Spleen (tissue), 11 donors: ENCODE measurements around the gene ZBTB17. TPM values are rescaled to one million over a fixed set of nuclear protein-coding genes. Genes with fewer than 3 reads are reported as not detected.

Source experiments
- DNase-seq: peaks from one replicate; pipeline ENCODE4 v3.0.0-alpha.2; 2020
- H3K27ac ChIP-seq, 8 donors: fragments of 200-600 bp; sonication (generic) in 7 of 8; 1 replicate in 4 of 8; 2 replicates in 4 of 8; pipeline versions ENCODE4 v1.5.0 to v1.8.0; 2016 to 2021; ENCODE audit warnings: inconsistent platforms in 4 of 8, mild to moderate bottlenecking in 4 of 8, moderate library complexity in 1 of 8
- H3K27me3 ChIP-seq, 7 donors: fragments of 200-600 bp; sonication (generic) in 6 of 7; replicated peaks in 1 of 7; 1 replicate in 4 of 7; 2 replicates in 3 of 7; pipeline versions ENCODE4 v1.5.0 to v1.8.0; 2016 to 2021; ENCODE audit warnings: inconsistent platforms in 3 of 7, mild to moderate bottlenecking in 1 of 7
- H3K36me3 ChIP-seq, 6 donors: fragments of 200-600 bp; sonication (generic) in 5 of 6; 1 replicate in 4 of 6; 2 replicates in 2 of 6; pipeline versions ENCODE4 v1.5.0 to v1.8.0; 2016 to 2021; ENCODE audit warnings: inconsistent platforms in 2 of 6
- H3K4me1 ChIP-seq, 6 donors: fragments of 200-600 bp; sonication (generic) in 5 of 6; 1 replicate in 3 of 6; 2 replicates in 3 of 6; pipeline versions ENCODE4 v1.5.0 to v1.8.0; 2016 to 2021; ENCODE audit warnings: inconsistent platforms in 3 of 6
- H3K4me3 ChIP-seq, 8 donors: fragments of 200-600 bp; sonication (generic) in 7 of 8; 1 replicate in 4 of 8; 2 replicates in 4 of 8; pipeline versions ENCODE4 v1.5.0 to v1.8.0; 2016 to 2021; ENCODE audit warnings: inconsistent platforms in 4 of 8, mild to moderate bottlenecking in 4 of 8, moderate library complexity in 2 of 8
- H3K9me3 ChIP-seq, 8 donors: fragments of 200-600 bp; sonication (generic) in 7 of 8; 1 replicate in 4 of 8; 2 replicates in 4 of 8; pipeline versions ENCODE4 v1.5.0 to v1.8.0; 2016 to 2021; ENCODE audit warnings: inconsistent platforms in 4 of 8
- POLR2A ChIP-seq, 3 donors: fragments of 450-650 bp; IDR thresholded peaks; one replicate each; pipeline ENCODE4 v1.5.1; 2017; ENCODE audit warnings: antibody characterized with exemption in 3 of 3, mild to moderate bottlenecking in 1 of 3
- POLR2AphosphoS5 ChIP-seq, 3 donors: sonication (generic); formaldehyde crosslinking; IDR thresholded peaks; one replicate each; pipeline ENCODE4 v1.5.1; 2017; ENCODE audit warnings: antibody characterized with exemption in 3 of 3
- WGBS, 5 donors: extraction: QIAGEN DNeasy Blood & Tissue Kit in 3 of 5; methylation state at CpG; one replicate each; pipeline versions ENCODE4 v1.1.5 to v1.1.7; 2013 to 2018; 5-methylcytosine and 5-hydroxymethylcytosine counted together
- intact Hi-C: fragments of 100-400 bp; cut with DNase I; formaldehyde crosslinking; loops from one replicate; pipeline ENCODE4 v1.15.0; 2023; ENCODE audit warnings: low total_unique reads
- polyA plus RNA-seq, 3 donors: library from polyadenylated mRNA; stranded (reverse); fragments of 200-250 nt; gene quantifications; one replicate each; pipeline ENCODE4 v1.2.1, GENCODE V29; 2013
- total RNA-seq, 7 donors: library from RNA; depleted of rRNA in 3 of 7; stranded (reverse); fragments of >200 nt in 3 of 7; fragmentation: NEBNext Ultra II Directional in 4 of 7; extraction: Animal tissue kit (Norgen Biotek cat#: 25700) in 4 of 7; gene quantifications; one replicate each; pipeline versions ENCODE4 v1.1.0 to v1.2.1, GENCODE V29; 2016 to 2021
- TF ChIP-seq, protein P1 (sequence below), 11 experiments: fragments of 200-600 bp in 7 of 11; fragments of 450-650 bp in 4 of 11; sonication (generic) in 4 of 11; IDR thresholded peaks in 8 of 11; conservative IDR thresholded peaks in 3 of 11; 1 replicate in 7 of 11; 2 replicates in 4 of 11; pipeline versions ENCODE4 v1.4.0 to v1.8.0; 2016 to 2021; ENCODE audit warnings: antibody characterized with exemption in 11 of 11, inconsistent platforms in 4 of 11, mild to moderate bottlenecking in 1 of 11
- donor health status: healthy with polysubstance abuse.
- donor health status: DM: no; HTN: no; CAD: no; lungs with moderate emphysema.
- donor health status: DM: no; HTN: no; CAD: no.
- donor health status: Bipolar disorder and iron deficiency.
- donor health status: healthy.
- donor health status: DM: no; HTN: no; CAD: no.
- donor health status: DM: yes; HTN: yes; CAD: no.

The ZBTB17 gene
- total and polyA plus RNA-seq, 10 donors, result 36.8 to 139 (median 53.4) TPM

DNA sequence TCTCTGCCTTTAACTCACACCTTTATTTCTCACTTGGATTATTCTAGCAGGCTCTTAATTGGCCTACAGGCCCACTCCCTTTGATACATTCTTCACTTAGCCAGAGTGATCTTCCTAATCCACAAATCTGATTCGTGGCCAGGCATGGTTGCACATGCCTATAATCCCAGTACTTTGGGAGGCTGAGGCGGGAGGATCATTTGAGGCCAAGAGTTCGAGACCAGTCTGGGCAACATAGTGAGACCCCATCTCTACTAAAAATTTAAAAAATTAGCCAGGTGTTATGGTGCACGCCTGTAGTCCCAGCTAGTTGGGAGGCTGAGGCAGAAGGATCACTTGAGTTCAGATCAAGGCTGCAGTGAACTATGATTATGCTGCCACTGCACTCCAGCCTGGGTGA, 2.1 kb downstream of the ZBTB17 start:
- 92 to 98% (median 94%) methylated on average over 4 of the region's 4 CpGs for WGBS, 5 donors
- no peaks in the 10 kb centered on the region for H3K9me3 ChIP-seq

DNA sequence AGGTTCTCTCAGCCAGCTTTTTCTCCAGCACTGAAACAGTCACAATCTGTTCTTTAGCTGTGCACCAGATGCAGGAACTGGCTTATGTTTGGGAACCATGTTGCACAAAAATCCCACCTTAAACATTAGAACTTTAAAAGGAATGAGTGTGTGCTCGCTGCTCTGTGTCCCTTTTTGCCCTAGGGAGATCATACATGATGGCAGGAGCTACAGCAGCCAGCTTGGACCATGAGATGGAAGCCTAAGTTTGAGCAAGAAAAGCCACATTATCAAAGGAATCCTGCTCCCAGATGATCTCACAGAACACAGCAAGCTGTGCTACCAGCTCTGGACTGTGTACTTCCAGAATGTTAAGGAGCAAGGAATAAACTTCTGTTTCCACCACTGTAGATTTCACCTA, 3.5 kb downstream of the ZBTB17 start:
- Histone ChIP-seq H3K9me3 (no peaks in the 10 kb centered on the region), H3K36me3 (peaks cover 0 to 55% (median 28%) of the 10 kb centered on the region in 6 donors), H3K27ac (no peak overlapping the region), H3K4me3 (no peak overlapping the region), H3K4me1 (peaks cover 18 to 61% (median 49%) of the 10 kb centered on the region in 6 donors), H3K27me3 (no peaks in the 10 kb centered on the region)
- intact Hi-C loops, result no loop called here
- no peak for DNase-seq
- WGBS, 5 donors, result 90 to 100% (median 96%) methylated on average over 1 of the region's 1 CpG
- TF ChIP-seq POLR2A (IDR thresholded peaks at IDR 0.05) (no peak), POLR2AphosphoS5 (IDR thresholded peaks at IDR 0.05) (no peak)
- TF ChIP-seq, protein P1, sequence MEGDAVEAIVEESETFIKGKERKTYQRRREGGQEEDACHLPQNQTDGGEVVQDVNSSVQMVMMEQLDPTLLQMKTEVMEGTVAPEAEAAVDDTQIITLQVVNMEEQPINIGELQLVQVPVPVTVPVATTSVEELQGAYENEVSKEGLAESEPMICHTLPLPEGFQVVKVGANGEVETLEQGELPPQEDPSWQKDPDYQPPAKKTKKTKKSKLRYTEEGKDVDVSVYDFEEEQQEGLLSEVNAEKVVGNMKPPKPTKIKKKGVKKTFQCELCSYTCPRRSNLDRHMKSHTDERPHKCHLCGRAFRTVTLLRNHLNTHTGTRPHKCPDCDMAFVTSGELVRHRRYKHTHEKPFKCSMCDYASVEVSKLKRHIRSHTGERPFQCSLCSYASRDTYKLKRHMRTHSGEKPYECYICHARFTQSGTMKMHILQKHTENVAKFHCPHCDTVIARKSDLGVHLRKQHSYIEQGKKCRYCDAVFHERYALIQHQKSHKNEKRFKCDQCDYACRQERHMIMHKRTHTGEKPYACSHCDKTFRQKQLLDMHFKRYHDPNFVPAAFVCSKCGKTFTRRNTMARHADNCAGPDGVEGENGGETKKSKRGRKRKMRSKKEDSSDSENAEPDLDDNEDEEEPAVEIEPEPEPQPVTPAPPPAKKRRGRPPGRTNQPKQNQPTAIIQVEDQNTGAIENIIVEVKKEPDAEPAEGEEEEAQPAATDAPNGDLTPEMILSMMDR (IDR thresholded peaks at IDR 0.05 in 8 of 11, conservative IDR thresholded peaks at IDR 0.05 in 3 of 11), result no peak

More for the DNA sequence above, 2.1 kb downstream of the ZBTB17 start:
- H3K27ac ChIP-seq, result peak overlapping the region in 2 of 8 donors; percentile 1 to 90
- H3K36me3 ChIP-seq, result peaks cover 0 to 43% (median 24%) of the 10 kb centered on the region in 6 donors
- H3K4me1 ChIP-seq, result peaks cover 14 to 47% (median 38%) of the 10 kb centered on the region in 6 donors
- intact Hi-C loops, result no loop called here
- no peak for DNase-seq
- no peaks in the 10 kb centered on the region for H3K27me3 ChIP-seq
- no peak overlapping the region for H3K4me3 ChIP-seq
- TF ChIP-seq POLR2A (IDR thresholded peaks at IDR 0.05) (no peak), POLR2AphosphoS5 (IDR thresholded peaks at IDR 0.05) (no peak)
- TF ChIP-seq, protein P1 (IDR thresholded peaks at IDR 0.05 in 8 of 11, conservative IDR thresholded peaks at IDR 0.05 in 3 of 11), result no peak

DNA sequence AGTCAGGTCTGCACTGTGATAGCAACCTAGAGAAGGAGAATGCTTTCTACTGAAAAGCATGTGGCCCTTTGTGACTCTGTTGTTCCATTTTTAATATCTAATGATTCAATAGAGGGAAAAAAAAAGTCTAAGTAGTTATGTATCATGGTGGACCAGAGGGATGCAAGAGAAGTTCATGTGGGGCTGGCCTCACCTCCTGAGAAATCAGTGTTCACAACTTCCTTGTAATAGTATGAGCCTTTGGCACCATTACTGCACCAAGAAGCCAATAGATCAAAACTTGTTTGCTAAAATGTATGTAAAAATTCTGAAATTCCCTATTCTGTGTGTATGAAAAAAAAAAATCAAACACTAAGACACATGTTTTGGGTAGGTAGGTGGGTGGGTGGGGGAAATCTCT, 5.0 kb downstream of the ZBTB17 start:
- no peaks in the 10 kb centered on the region for H3K9me3 ChIP-seq
- no peaks in the 10 kb centered on the region for H3K27me3 ChIP-seq
- intact Hi-C loops, result no loop called here
- peaks cover 29 to 67% (median 55%) of the 10 kb centered on the region in 6 donors for H3K4me1 ChIP-seq
- H3K4me3 ChIP-seq, result no peak overlapping the region
- no peak for DNase-seq
- TF ChIP-seq POLR2AphosphoS5 (IDR thresholded peaks at IDR 0.05), result no peak
- TF ChIP-seq POLR2A (IDR thresholded peaks at IDR 0.05), result no peak
- TF ChIP-seq, protein P1 (IDR thresholded peaks at IDR 0.05 in 8 of 11, conservative IDR thresholded peaks at IDR 0.05 in 3 of 11), result no peak
- no peak overlapping the region for H3K27ac ChIP-seq
- peaks cover 0 to 55% (median 28%) of the 10 kb centered on the region in 6 donors for H3K36me3 ChIP-seq

DNA sequence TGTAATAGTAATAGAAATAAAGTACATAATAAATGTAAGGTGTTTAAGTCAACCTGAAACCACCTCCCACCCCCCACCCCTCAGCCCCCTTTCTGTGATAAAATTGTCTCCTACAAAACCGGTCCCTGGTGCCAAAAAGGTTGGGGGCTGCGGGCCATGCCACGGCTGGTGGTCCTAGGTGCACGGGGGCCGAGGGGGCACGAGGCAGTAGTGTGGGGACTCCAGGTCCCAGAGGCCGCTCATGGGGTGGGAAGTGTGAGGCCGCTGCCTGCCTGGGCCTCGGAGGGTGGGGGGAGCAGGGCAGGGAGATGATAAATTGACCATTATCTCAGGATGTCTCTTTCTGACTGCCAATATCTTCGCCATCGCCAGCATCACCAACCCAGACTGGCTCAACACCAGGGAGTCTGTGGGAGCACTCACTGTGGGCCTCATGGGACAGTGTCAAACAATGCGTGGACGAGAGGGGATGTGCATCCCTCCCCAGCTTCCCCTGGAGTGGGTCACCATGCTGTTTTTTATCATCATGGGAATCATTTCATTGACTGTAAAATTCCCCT, 6.5 kb downstream of the ZBTB17 start:
- no peaks in the 10 kb centered on the region for H3K27me3 ChIP-seq
- H3K9me3 ChIP-seq, result no peaks in the 10 kb centered on the region
- peaks cover 34 to 71% (median 59%) of the 10 kb centered on the region in 6 donors for H3K4me1 ChIP-seq
- TF ChIP-seq POLR2AphosphoS5 (IDR thresholded peaks at IDR 0.05), result peak in 1 of 3 donors; percentile 23
- no peak for TF ChIP-seq POLR2A (IDR thresholded peaks at IDR 0.05)
- 89 to 97% (median 96%) methylated on average over 12 to 13 of the region's 13 CpGs for WGBS, 5 donors
- H3K27ac ChIP-seq, result no peak overlapping the region
- no peak for DNase-seq
- intact Hi-C loops, result no loop called here
- H3K36me3 ChIP-seq, result peaks cover 0 to 55% (median 28%) of the 10 kb centered on the region in 6 donors
- no peak overlapping the region for H3K4me3 ChIP-seq
